Measurements from ENCODE around the gene FAM241A.
"Not testable (repeated sequence)": the region's sequence is repeated elsewhere in the genome, so short reads cannot be mapped to it uniquely, and the experiment has no call there.

Gene FAM241A

GRCh38 chr4:112145326-112145789, at the start of gene FAM241A:
TSS of gene FAM241A (plus strand) at chr4:112145454. CDS start at chr4:112145581, 127 bp downstream.
- in situ Hi-C loops (cut with HindIII; ENCODE audit: low sequenced_read_pairs): loop anchor here (5.0 kb wide), 1 partner anchor 37 kb away; no protein-coding TSS in a partner anchor

GRCh38 chr4:112098841-112099530, 46.3 kb upstream of the FAM241A start:
- in situ Hi-C loops (cut with HindIII; ENCODE audit: low sequenced_read_pairs): no loop called here

- in situ Hi-C loops (cut with HindIII; ENCODE audit: low sequenced_read_pairs): loop anchor here (5.0 kb wide), 1 partner anchor 143 kb away; no protein-coding TSS in a partner anchor
Observed at GRCh38 chr4:112099701-112100297, 45.5 kb upstream of the FAM241A start.

- in situ Hi-C loops (cut with HindIII; ENCODE audit: low sequenced_read_pairs): loop anchor here (5.0 kb wide), 1 partner anchor 139 kb away; no protein-coding TSS in a partner anchor
Observed at GRCh38 chr4:112102875-112103370, 42.3 kb upstream of the FAM241A start.

GRCh38 chr4:112105201-112105969, 39.9 kb upstream of the FAM241A start:
- in situ Hi-C loops (cut with HindIII; ENCODE audit: low sequenced_read_pairs): no loop called here

GRCh38 chr4:112109360-112110058, 35.7 kb upstream of the FAM241A start:
- in situ Hi-C loops (cut with HindIII; ENCODE audit: low sequenced_read_pairs): no loop called here

GRCh38 chr4:112110059-112110425, 35.2 kb upstream of the FAM241A start:
- in situ Hi-C loops (cut with HindIII; ENCODE audit: low sequenced_read_pairs): no loop called here

- in situ Hi-C loops (cut with HindIII; ENCODE audit: low sequenced_read_pairs): no loop called here
Observed at GRCh38 chr4:112111306-112111705, 33.9 kb upstream of the FAM241A start.

- in situ Hi-C loops (cut with HindIII; ENCODE audit: low sequenced_read_pairs): not testable (repeated sequence)
Observed at GRCh38 chr4:112112095-112112494, 33.2 kb upstream of the FAM241A start.

GRCh38 chr4:112112590-112113170, 32.6 kb upstream of the FAM241A start:
- in situ Hi-C loops (cut with HindIII; ENCODE audit: low sequenced_read_pairs): no loop called here

- in situ Hi-C loops (cut with HindIII; ENCODE audit: low sequenced_read_pairs): no loop called here
Observed at GRCh38 chr4:112113864-112114263, 31.4 kb upstream of the FAM241A start.

- in situ Hi-C loops (cut with HindIII; ENCODE audit: low sequenced_read_pairs): no loop called here
Observed at GRCh38 chr4:112114452-112114851, 30.8 kb upstream of the FAM241A start.

- in situ Hi-C loops (cut with HindIII; ENCODE audit: low sequenced_read_pairs): no loop called here
Observed at GRCh38 chr4:112118742-112119352, 26.4 kb upstream of the FAM241A start.

- in situ Hi-C loops (cut with HindIII; ENCODE audit: low sequenced_read_pairs): no loop called here
Observed at GRCh38 chr4:112119353-112119783, 25.9 kb upstream of the FAM241A start.

- in situ Hi-C loops (cut with HindIII; ENCODE audit: low sequenced_read_pairs): loop anchor here (10.0 kb wide), 1 partner anchor 165 kb away; the partner anchor contains the start of gene TIFA
Observed at GRCh38 chr4:112120021-112120420, 25.2 kb upstream of the FAM241A start.

- in situ Hi-C loops (cut with HindIII; ENCODE audit: low sequenced_read_pairs): loop anchor here (10.0 kb wide), 1 partner anchor 159 kb away; the partner anchor contains the start of gene TIFA
Observed at GRCh38 chr4:112125416-112125815, 19.8 kb upstream of the FAM241A start.

- in situ Hi-C loops (cut with HindIII; ENCODE audit: low sequenced_read_pairs): loop anchor here (10.0 kb wide), 1 partner anchor 158 kb away; the partner anchor contains the start of gene TIFA
Observed at GRCh38 chr4:112127048-112127637, 18.1 kb upstream of the FAM241A start.

- in situ Hi-C loops (cut with HindIII; ENCODE audit: low sequenced_read_pairs): loop anchor here (10.0 kb wide), 1 partner anchor 157 kb away; the partner anchor contains the start of gene TIFA
Observed at GRCh38 chr4:112127803-112128202, 17.5 kb upstream of the FAM241A start.

GRCh38 chr4:112128452-112128851, 16.8 kb upstream of the FAM241A start:
- in situ Hi-C loops (cut with HindIII; ENCODE audit: low sequenced_read_pairs): loop anchor here (10.0 kb wide), 1 partner anchor 156 kb away; the partner anchor contains the start of gene TIFA
